T-cell (primary cell): ENCODE data around the gene HELZ. TPM values are rescaled to one million over a fixed set of nuclear protein-coding genes. Genes with fewer than 3 reads are reported as not detected.
A peak's percentile ranks its signal among the peaks of the same experiment; 100 is the strongest.

Experiments used
- ATAC-seq, 4 experiments: fragments of 200-7000 bp in 3 of 4; fragments of 150-1000 bp in 1 of 4; cut with Tn5 transposase; replicated peaks in 1 of 4; 1 replicate in 3 of 4; 2 replicates in 1 of 4; pipeline ENCODE4 v1.10.0; 2021; ENCODE audit warnings: moderate library complexity in 3 of 4, mild to moderate bottlenecking in 2 of 4, moderate number of reproducible peaks in 1 of 4
- CTCF ChIA-PET, 2 donors: fragments of 300-600 bp; sonication (Branson Sonifier 250); formaldehyde crosslinking; loops; one replicate each; lab custom pipeline; 2022; ENCODE audit warnings: antibody characterized with exemption in 2 of 2; lab: Charles Lee
- POLR2A ChIA-PET, 2 donors: fragments of 300-600 bp; sonication (Branson Sonifier 250); formaldehyde crosslinking; loops; one replicate each; lab custom pipeline; 2022; ENCODE audit warnings: antibody characterized with exemption in 2 of 2; lab: Charles Lee
- DNase-seq, 35 experiments: peaks; one replicate each; pipeline versions ENCODE4 v3.0.0 to v3.0.0-alpha.2; 2013 to 2023
- H3K27ac ChIP-seq: one replicate; pipeline ENCODE4 v1.5.1; 2013; ENCODE audit warnings: low read length
- H3K27me3 ChIP-seq, 2 experiments: replicated peaks in 1 of 2; 1 replicate in 1 of 2; 2 replicates in 1 of 2; pipeline versions ENCODE4 v1.6.1 to v1.7.0; 2013; ENCODE audit warnings: low read length in 1 of 2, mixed read lengths in 1 of 2; ENCODE audit not compliant: control insufficient read depth in 2 of 2, insufficient read depth in 2 of 2; ENCODE audit errors: extremely low read depth in 1 of 2
- H3K36me3 ChIP-seq, 2 donors: 1 replicate in 1 of 2; 2 replicates in 1 of 2; pipeline versions ENCODE4 v1.6.1 to v1.7.0; 2013; ENCODE audit warnings: low read length in 1 of 2; ENCODE audit not compliant: control insufficient read depth in 2 of 2, insufficient read depth in 1 of 2; ENCODE audit errors: extremely low read depth in 1 of 2
- H3K4me1 ChIP-seq, 2 experiments: 1 replicate in 1 of 2; 2 replicates in 1 of 2; pipeline versions ENCODE4 v1.6.1 to v1.7.0; 2013; ENCODE audit warnings: low read length in 2 of 2, mixed read lengths in 1 of 2; ENCODE audit not compliant: insufficient read depth in 2 of 2, control insufficient read depth in 1 of 2; ENCODE audit errors: extremely low read depth in 1 of 2
- H3K4me3 ChIP-seq, 2 donors: 1 replicate in 1 of 2; 2 replicates in 1 of 2; pipeline versions ENCODE4 v1.5.1 to v1.7.0; 2013; ENCODE audit warnings: mild to moderate bottlenecking in 2 of 2, low read length in 1 of 2, moderate library complexity in 1 of 2; ENCODE audit not compliant: control insufficient read depth in 1 of 2; ENCODE audit errors: extremely low read depth in 1 of 2
- H3K9me3 ChIP-seq: 2 replicates; pipeline ENCODE4 v1.7.0; 2013
- H3K27ac Mint-ChIP-seq, 2 donors: one replicate each; pipeline ENCODE4 v1.8.0; 2020 to 2021; ENCODE audit warnings: mild to moderate bottlenecking in 2 of 2, mixed read lengths in 2 of 2
- H3K27me3 Mint-ChIP-seq, 2 donors: one replicate each; pipeline ENCODE4 v1.8.0; 2021 to 2022; ENCODE audit warnings: mixed read lengths in 2 of 2
- H3K36me3 Mint-ChIP-seq: one replicate; pipeline ENCODE4 v1.8.0; 2021; ENCODE audit warnings: mixed read lengths
- H3K4me1 Mint-ChIP-seq, 3 donors: one replicate each; pipeline ENCODE4 v1.8.0; 2020 to 2022; ENCODE audit warnings: mixed read lengths in 3 of 3, mild to moderate bottlenecking in 1 of 3
- H3K4me3 Mint-ChIP-seq, 3 donors: one replicate each; pipeline ENCODE4 v1.8.0; 2020 to 2022; ENCODE audit warnings: mild to moderate bottlenecking in 3 of 3, mixed read lengths in 3 of 3, moderate library complexity in 3 of 3
- H3K9me3 Mint-ChIP-seq, 3 donors: one replicate each; pipeline ENCODE4 v1.8.0; 2020 to 2022; ENCODE audit warnings: mixed read lengths in 3 of 3
- WGBS: methylation state at CpG from one replicate; pipeline ENCODE4 v1.1.5; 2013; ENCODE audit warnings: missing lambda C conversion rate; ENCODE audit not compliant: insufficient coverage; 5-methylcytosine and 5-hydroxymethylcytosine counted together
- total RNA-seq, 35 experiments: library from RNA in 6 of 35; stranded (reverse) in 6 of 35; fragments of 120-200 nt in 1 of 35; gene quantifications; one replicate each; pipeline versions ENCODE4 v1.2.1 to v1.2.4 and lab custom pipeline; 2013 to 2026

The HELZ gene
- total RNA-seq, 5 donors from 2014 or later (not counting 1 experiment from before 2014, with no cell fraction given), result 76.0 to 115 (median 91.6) TPM

DNA sequence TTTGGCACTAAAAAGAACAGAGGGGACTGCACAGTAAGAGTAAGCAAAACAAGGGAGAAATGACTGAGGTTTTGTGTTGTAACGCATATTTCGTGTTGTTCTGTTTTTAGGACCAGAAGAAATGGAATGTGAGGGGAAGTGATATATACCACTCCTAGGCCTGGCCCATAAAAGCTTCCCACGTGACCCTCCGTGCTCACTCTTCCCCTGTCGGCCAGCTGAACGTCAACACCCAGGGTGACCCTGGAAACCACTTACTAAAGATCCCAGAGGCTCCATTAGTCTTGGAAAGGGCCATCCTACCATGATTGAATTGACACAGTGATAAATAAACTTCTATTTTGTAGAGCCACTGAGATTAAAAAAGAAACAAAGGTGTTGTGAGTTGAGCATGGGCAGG is 79.8 kb downstream of the HELZ start:
- Histone ChIP-seq H3K9me3 (no peaks in the 10 kb centered on the region), H3K27ac (no peak overlapping the region), H3K4me1 (no peaks in the 10 kb centered on the region), H3K27me3 (no peaks in the 10 kb centered on the region), H3K36me3 (peaks cover 0 to 64% of the 10 kb centered on the region in 2 donors), H3K4me3 (no peak overlapping the region)
- Mint-ChIP-seq H3K4me1 (peaks cover 0 to 3% (median 0%) of the 10 kb centered on the region in 3 donors), H3K36me3 (peaks cover 38% of the 10 kb centered on the region), H3K27ac (no peak overlapping the region), H3K9me3 (no peaks in the 10 kb centered on the region), H3K27me3 (no peaks in the 10 kb centered on the region), H3K4me3 (no peak overlapping the region)
- ChIA-PET POLR2A (no interaction called here), CTCF (no interaction called here)
- peak in 1 of 35 experiments; percentile 8 for DNase-seq
- no CpG with 5 or more reads among the region's 6 CpGs for WGBS
- ATAC-seq, result no peak

GRCh38 chr17:67164302-67164701 is 80.7 kb downstream of the HELZ start:
- H3K27ac Mint-ChIP-seq, result no peak overlapping the region

DNA sequence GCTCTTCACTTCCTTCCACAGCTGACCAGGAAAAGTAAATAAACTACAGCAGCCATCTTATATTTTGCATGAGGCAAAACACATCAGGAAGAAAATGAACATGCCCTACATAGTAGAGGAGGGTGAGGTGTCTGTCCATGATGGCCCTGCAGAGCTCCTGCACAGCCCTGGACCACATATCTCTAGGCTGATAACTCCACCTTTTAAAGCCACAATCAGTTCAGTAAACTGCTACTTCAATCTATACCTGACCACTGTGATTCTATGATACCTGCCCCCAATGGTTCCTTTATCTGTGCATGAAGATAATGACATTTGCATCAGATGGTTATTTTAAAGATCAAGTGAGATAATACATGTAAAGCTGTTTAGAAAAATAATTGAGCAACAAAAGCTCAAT is 82.2 kb downstream of the HELZ start:
- H3K4me1 Mint-ChIP-seq, result peaks cover 8 to 14% (median 12%) of the 10 kb centered on the region in 3 donors
- no peak overlapping the region for H3K27ac Mint-ChIP-seq
- peaks cover 37% of the 10 kb centered on the region for H3K36me3 Mint-ChIP-seq
- H3K9me3 Mint-ChIP-seq, result no peaks in the 10 kb centered on the region
- no peaks in the 10 kb centered on the region for H3K9me3 ChIP-seq
- no peaks in the 10 kb centered on the region for H3K27me3 Mint-ChIP-seq
- no peak overlapping the region for H3K27ac ChIP-seq
- H3K4me1 ChIP-seq, result no peaks in the 10 kb centered on the region
- ChIA-PET CTCF (interaction anchor here in 1 of 2 donors (0.6 to 0.7 kb wide), 2 partner anchors 10 to 18 kb away, joined by 4 to 5 read pairs; no protein-coding TSS in a partner anchor), POLR2A (interaction anchor here in 1 of 2 donors (0.6 kb wide), 1 partner anchor 21 kb away, joined by 4 read pairs; no protein-coding TSS in a partner anchor)
- no peak overlapping the region for H3K4me3 Mint-ChIP-seq
- peaks cover 0 to 56% of the 10 kb centered on the region in 2 donors for H3K36me3 ChIP-seq
- H3K27me3 ChIP-seq, result no peaks in the 10 kb centered on the region
- DNase-seq (no peak), ATAC-seq (no peak)
- H3K4me3 ChIP-seq, result no peak overlapping the region

More at GRCh38 chr17:67164302-67164701, 80.7 kb downstream of the HELZ start:
- no peaks in the 10 kb centered on the region for H3K9me3 ChIP-seq
- no peak overlapping the region for H3K4me3 Mint-ChIP-seq
- WGBS, result no CpG with 5 or more reads among the region's 2 CpGs
- ChIA-PET POLR2A (no interaction called here), CTCF (interaction anchor here in 1 of 2 donors (0.5 kb wide), 1 partner anchor 359 kb away, joined by 4 read pairs; no protein-coding TSS in a partner anchor)
- H3K4me3 ChIP-seq, result no peak overlapping the region
- no peak for ATAC-seq
- H3K27me3 ChIP-seq, result no peaks in the 10 kb centered on the region
- DNase-seq, result no peak
- no peaks in the 10 kb centered on the region for H3K4me1 ChIP-seq
- no peaks in the 10 kb centered on the region for H3K27me3 Mint-ChIP-seq
- no peak overlapping the region for H3K27ac ChIP-seq
- peaks cover 0 to 5% (median 0%) of the 10 kb centered on the region in 3 donors for H3K4me1 Mint-ChIP-seq
- H3K36me3 ChIP-seq, result peaks cover 0 to 61% of the 10 kb centered on the region in 2 donors
- H3K36me3 Mint-ChIP-seq, result peaks cover 38% of the 10 kb centered on the region
- no peaks in the 10 kb centered on the region for H3K9me3 Mint-ChIP-seq

GRCh38 chr17:67161573-67161972 is 83.4 kb downstream of the HELZ start:
- peaks cover 12 to 22% (median 18%) of the 10 kb centered on the region in 3 donors for H3K4me1 Mint-ChIP-seq
- peaks cover 46% of the 10 kb centered on the region for H3K36me3 Mint-ChIP-seq
- DNase-seq (no peak), ATAC-seq (no peak)
- WGBS, result no CpG with 5 or more reads among the region's 3 CpGs
- Histone ChIP-seq H3K4me3 (no peak overlapping the region), H3K4me1 (no peaks in the 10 kb centered on the region), H3K27me3 (no peaks in the 10 kb centered on the region), H3K27ac (no peak overlapping the region), H3K36me3 (peaks cover 4 to 46% of the 10 kb centered on the region in 2 donors), H3K9me3 (no peaks in the 10 kb centered on the region)
- peaks cover 0 to 4% (median 0%) of the 10 kb centered on the region in 3 donors for H3K9me3 Mint-ChIP-seq
- H3K27me3 Mint-ChIP-seq, result no peaks in the 10 kb centered on the region
- H3K27ac Mint-ChIP-seq, result peak overlapping the region in 1 of 2 donors; percentile 8
- ChIA-PET CTCF (no interaction called here), POLR2A (no interaction called here)
- H3K4me3 Mint-ChIP-seq, result no peak overlapping the region

- Mint-ChIP-seq H3K27ac (no peak overlapping the region), H3K27me3 (no peaks in the 10 kb centered on the region), H3K4me3 (no peak overlapping the region), H3K9me3 (peaks cover 0 to 4% (median 0%) of the 10 kb centered on the region in 3 donors), H3K36me3 (peaks cover 48% of the 10 kb centered on the region), H3K4me1 (peaks cover 12 to 25% (median 20%) of the 10 kb centered on the region in 3 donors)
- H3K9me3 ChIP-seq, result no peaks in the 10 kb centered on the region
- WGBS, result 93% methylated on average over 4 of the region's 8 CpGs
- DNase-seq (no peak), ATAC-seq (no peak)
- peaks cover 4 to 42% of the 10 kb centered on the region in 2 donors for H3K36me3 ChIP-seq
- ChIA-PET POLR2A (interaction anchor here in 1 of 2 donors (0.5 kb wide), 1 partner anchor 1221 kb away, joined by 5 read pairs; no protein-coding TSS in a partner anchor), CTCF (interaction anchor here in 1 of 2 donors (0.6 kb wide), 1 partner anchor 469 kb away, joined by 5 read pairs; no protein-coding TSS in a partner anchor)
- no peaks in the 10 kb centered on the region for H3K27me3 ChIP-seq
- H3K27ac ChIP-seq, result no peak overlapping the region
- no peaks in the 10 kb centered on the region for H3K4me1 ChIP-seq
- no peak overlapping the region for H3K4me3 ChIP-seq
Measured at GRCh38 chr17:67160791-67161190, 84.2 kb downstream of the HELZ start.

DNA sequence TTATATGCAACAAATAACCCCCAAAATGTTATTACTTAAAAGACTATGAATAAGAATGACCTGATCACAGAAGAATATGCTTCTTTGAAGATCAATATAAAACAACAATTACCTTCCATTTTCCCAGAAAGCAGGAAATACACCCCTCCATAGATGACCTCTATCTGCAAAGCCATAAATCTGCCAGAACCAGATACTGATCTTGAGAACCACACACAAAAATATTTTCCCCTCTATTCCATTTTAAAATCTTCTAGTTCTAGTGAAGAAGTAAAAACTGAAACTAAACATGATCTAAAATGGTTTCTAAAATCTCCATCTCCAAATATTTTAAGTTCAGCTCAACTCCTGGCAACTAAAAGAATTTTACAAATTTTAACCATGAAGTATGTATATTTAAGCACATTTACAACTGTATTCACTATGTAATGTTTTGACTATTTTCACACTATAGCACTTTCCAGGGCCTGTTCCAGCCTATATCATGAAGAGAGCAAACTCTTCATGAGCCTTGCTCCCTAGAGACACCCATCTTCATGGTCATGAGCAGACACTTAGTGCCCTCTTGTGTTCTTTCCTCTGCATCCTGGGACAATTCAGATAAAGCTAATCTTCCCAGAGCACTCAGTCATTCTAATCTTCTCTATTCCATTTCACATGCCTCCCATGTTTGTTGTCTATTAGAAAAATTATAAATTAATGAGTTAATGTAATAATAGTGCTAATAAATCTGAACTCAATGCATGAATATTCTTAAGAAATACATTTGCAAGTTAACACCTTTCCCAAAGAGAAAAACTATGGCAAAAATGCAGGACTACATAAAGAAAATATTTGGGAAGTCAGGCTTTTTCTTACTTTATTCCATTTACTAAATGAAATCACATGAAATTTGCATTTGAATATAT is 87.0 kb downstream of the HELZ start:
- H3K36me3 Mint-ChIP-seq, result peaks cover 38% of the 10 kb centered on the region
- CTCF ChIA-PET, result interaction anchor here (0.6 to 0.9 kb wide), 2 partner anchors 8 to 63 kb away, joined by 3 to 6 read pairs; no protein-coding TSS in a partner anchor

More for the DNA sequence above, 87.0 kb downstream of the HELZ start:
- H3K4me1 Mint-ChIP-seq, result peaks cover 12 to 26% (median 20%) of the 10 kb centered on the region in 3 donors
- H3K27ac ChIP-seq, result no peak overlapping the region
- peak overlapping the region; percentile 53 to 82 for H3K27ac Mint-ChIP-seq
- H3K4me3 Mint-ChIP-seq, result no peak overlapping the region
- no peaks in the 10 kb centered on the region for H3K9me3 ChIP-seq
- POLR2A ChIA-PET, result interaction anchor here in 1 of 2 donors (1.0 kb wide), 1 partner anchor 19 kb away, joined by 3 read pairs; no protein-coding TSS in a partner anchor
- no peaks in the 10 kb centered on the region for H3K27me3 Mint-ChIP-seq
- peaks cover 4 to 27% of the 10 kb centered on the region in 2 donors for H3K36me3 ChIP-seq
- H3K4me1 ChIP-seq, result no peaks in the 10 kb centered on the region
- DNase-seq (peak in 1 of 35 experiments; percentile 12), ATAC-seq (no peak)
- no peak overlapping the region for H3K4me3 ChIP-seq
- H3K9me3 Mint-ChIP-seq, result peaks cover 0 to 4% (median 0%) of the 10 kb centered on the region in 3 donors
- no peaks in the 10 kb centered on the region for H3K27me3 ChIP-seq
